M059J (cell line): Measurements from ENCODE around the gene HSD17B8. TPM values are rescaled to one million over a fixed set of nuclear protein-coding genes. Genes with fewer than 3 reads are reported as not detected.
A peak's percentile ranks its signal among the peaks of the same experiment; 100 is the strongest.

ENCODE experiments used
- DNase-seq: peaks from one replicate; pipeline ENCODE4 v3.0.0-alpha.2; 2012; ENCODE audit warnings: low read depth
- total RNA-seq: library from RNA; depleted of rRNA; stranded (reverse); fragments of >200 nt; shearing (Covaris generic); gene quantifications from 2 replicates; pipeline ENCODE4 v1.2.3, GENCODE V29; 2014

The HSD17B8 gene
- total RNA-seq, 1 experiment from 2014 or later, result 0.32 TPM

DNA sequence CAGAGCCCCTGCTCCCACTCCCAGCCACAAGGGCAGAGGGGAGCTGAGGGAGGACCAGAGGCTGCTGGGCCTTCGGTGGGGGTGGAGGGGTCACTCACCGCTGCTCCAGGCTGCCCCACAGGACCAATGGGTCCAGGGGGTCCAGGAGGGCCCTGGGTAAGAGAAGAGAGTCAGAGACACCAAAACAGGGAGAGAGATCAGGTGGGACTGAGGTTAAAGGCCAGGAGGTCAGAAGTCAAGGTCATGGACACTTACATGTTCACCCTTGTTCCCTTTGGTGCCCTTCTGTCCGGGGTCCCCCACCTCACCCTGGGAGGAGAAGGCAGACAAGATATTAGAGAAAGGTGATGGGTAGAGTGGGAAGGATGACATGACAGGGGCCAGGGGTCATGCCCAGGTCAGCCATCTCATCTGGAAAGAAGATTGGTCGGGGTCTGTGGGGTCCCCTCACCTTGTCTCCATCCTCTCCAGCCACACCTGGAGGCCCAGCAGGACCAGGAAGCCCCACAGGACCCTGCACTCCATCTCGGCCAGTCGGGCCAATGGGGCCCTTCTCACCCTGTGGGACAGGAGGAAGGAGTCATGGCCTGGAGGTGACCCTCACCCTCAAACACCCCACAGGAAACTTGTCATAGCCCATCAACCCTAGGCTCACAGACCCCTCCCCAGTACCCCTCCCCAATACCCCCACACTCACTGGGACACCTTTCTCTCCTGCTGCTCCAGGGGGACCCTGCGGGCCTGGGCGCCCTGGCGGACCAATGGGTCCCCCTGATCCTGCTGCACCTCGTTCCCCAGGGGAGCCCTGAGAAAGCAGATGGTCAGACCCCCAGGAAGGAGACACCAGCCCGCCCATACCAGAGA is 33.2 kb upstream of the HSD17B8 start:
- DNase-seq, result no peak

DNA sequence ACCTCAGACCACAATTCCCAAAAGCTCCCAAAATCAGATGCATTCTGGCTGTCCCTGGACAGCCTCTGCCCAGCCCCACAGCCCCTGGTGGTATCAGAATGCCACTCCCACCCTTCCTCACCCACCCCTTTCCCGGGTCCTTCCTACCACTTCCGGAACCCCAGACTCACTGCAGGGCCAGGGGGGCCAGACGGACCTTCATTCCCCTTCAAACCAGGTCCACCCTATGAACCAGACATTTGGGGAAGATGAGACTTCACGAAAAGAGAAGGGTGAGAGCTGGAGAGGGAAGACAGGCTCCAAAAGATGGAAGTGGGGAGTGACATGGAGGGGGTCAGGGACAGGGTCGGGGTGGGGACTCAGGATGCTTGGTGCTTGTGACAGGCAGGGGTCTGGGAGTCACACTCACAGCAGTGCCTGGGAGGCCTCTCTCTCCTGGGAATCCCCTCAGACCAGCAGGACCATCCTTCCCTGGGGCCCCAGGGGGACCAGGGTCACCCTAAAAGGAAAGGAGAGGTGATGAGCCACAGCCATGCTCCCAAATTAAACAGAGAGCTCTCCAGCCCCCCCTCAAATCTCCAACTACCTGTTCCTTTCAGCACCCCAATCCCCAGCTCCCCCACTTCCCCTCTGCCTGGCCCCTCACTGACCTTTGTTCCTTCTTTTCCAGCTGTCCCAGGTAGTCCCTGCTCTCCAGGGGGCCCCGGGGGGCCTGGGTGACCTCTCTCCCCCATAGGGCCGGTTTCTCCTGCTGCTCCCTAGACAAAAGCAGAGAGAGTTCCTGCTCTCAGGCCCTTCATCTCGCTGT is 32.4 kb upstream of the HSD17B8 start:
- no peak for DNase-seq

DNA sequence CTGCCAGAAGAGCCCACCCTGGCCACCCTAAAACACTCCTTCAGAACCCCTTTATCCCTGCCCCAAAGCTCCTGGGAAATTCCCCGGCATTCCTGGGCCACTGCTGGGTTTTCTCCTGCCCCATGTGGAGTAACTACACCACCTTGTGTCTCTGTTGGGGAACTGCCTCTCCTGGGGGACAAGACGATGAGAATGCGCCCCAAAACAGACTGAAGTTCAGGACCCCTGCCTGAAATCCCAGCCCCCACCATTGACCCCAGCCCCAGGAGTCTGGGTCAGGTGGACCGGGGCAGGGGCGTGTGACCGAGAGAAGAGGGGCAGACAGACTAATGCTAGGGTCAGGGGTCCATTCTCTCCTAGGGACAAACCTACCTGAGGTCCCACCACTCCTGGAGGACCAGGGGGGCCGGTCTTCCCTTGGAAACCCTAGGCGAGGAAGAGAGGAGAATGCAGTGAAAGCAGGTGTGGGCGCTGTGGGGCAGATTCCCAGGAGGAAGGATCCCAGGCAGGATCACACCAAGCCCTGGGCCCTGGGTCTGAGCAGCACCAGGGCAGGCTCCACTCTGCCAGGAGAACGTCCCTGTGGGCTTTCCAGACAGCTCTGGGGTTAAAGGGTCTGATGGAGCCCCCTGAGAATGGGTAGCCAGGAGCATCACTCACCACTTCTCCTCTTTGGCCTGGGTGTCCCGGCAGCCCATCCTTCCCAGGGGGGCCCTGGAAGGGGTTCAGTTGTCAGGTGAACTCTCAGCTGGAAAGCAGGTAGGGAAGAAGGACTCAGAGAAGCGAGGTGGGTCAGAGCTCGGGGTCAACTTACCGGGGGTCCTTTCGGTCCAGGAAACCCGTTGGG is 31.5 kb upstream of the HSD17B8 start:
- peak; percentile 65 for DNase-seq

DNA sequence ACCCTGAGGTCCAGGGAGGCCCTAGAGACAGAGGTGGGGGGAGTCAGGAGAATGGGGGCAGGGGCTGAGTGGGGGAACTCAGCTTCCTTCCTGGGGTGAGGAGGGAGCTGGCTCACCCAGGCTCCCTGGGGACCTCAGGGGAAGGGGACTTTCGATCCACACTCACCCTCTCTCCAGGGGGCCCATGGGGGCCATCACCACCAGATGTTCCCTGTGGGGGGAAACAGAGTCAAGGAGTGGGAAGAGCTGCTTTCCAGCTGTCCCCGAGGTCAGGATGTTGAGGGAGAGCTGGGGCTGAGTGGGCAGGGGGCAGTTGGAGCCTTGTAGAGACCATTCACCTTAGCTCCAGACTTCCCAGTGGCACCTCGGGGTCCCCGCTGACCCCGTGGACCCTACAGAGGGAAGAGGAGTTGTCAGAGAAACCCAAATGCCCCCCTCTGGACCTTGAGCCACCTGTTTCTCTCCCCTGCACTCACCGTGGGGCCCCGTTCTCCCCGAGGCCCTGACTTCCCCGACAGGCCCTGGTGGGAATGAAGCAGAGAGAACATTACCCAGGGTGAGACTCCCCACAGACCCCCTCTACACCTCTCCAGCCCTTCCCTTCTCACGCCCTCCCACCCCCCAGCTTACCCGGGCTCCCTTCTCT is 30.8 kb upstream of the HSD17B8 start:
- DNase-seq, result no peak

DNA sequence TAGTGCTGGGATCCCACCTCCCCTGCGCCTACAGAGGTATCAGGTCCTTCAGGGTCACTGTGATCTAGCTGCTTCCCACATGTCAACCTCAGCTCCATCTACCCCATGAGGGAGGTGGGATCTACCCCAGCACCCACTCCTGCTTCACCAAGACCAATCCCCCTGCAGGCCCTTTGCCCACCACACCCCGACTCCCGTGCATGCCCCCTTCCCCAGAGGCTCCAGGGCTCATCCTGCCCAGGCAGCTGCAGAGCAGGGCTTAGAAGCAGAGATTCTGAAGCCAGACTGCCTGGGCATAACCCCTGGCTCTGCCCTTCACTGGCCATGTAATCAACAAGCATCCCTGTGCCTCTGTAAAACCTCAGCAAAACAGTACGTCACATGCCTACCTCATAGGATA is 29.7 kb upstream of the HSD17B8 start:
- DNase-seq, result no peak

DNA sequence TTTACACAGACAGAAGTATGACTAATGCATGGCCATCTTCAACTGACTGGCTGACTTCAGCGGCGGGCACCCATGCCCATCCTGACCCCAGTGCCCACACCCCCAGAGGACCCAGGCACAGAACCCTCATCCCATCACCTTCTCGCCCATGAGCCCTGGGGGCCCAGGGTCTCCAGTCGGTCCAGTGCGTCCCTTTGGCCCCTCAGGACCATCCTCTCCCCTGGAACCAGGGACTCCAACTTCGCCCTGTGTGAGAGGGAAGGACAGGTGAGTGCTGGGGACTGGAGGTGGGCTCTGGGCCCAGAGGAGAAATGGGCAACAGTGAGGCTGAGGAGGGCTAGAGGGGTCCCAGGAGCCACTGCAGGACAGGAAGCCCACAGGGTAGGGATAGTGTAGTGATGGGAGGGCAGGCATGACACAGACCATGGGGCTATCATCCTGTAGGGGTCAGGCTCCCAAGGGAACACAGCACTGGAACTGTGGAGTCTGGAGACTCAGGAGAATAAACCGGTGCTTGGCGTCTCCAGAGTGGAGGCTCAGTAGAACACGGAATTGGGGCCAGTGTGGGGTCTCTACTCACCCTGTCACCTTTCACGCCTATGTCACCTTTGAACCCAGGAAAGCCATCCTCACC is 28.9 kb upstream of the HSD17B8 start:
- no peak for DNase-seq

DNA sequence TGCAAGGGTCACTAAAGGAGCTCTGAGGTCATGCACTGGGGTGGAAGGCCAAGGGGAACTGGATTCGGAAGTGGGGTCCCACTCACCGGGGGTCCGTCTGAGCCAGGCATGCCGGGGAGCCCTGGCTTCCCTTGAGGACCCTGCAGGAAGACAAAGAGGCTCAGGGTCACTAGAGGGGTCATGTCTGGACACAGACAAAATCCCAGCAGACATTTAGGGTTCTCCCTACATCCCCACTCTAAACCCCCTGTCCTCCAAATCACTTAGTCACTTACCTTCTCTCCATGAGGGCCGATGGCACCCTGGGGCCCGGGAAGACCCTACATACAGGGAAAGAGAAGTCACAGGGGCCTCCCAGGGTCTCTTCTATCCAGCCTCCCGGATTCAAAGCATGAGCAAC is 27.5 kb upstream of the HSD17B8 start:
- DNase-seq, result no peak

DNA sequence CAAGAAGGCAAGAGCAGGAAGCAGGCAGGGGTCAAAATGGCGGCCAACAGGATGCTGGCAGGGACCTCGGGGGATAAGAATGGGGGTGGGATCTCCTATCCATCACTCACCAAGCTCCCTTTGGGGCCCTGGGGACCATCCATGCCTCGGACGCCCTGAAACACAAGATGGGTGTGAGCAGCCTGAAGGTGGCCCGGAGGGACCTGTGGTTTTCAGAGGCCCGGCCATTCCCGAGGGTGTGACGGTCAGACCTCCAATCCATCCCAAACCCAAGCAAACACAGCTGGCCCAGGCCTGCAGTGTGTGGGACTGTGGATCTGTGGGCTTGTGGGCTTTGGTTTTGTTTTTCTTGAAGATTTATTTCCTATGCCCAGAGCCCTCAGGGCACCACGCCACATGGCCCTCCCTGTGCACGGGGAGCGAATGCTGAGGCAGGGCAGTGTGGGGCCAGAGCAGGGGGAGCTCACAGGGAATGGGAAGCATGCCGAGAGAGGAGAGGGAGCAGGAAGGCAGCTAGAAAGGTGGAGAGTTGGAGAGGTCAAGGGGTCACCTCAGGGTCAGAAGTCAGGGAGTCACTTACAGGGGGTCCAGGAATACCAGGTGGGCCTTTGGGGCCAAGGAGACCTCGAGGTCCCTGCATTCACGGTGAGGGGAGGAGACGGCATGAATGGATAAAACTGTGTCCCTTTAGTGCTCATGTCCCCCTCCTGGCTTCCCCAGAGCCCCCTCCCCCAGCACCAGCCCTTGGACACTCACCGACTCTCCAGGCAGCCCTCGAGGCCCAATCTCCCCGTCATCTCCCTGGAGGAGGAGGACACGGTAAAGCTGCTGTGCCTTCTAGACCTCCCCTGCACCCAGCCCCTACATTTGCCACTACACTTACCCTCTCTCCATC is 26.7 kb upstream of the HSD17B8 start:
- peak; percentile 40 for DNase-seq

DNA sequence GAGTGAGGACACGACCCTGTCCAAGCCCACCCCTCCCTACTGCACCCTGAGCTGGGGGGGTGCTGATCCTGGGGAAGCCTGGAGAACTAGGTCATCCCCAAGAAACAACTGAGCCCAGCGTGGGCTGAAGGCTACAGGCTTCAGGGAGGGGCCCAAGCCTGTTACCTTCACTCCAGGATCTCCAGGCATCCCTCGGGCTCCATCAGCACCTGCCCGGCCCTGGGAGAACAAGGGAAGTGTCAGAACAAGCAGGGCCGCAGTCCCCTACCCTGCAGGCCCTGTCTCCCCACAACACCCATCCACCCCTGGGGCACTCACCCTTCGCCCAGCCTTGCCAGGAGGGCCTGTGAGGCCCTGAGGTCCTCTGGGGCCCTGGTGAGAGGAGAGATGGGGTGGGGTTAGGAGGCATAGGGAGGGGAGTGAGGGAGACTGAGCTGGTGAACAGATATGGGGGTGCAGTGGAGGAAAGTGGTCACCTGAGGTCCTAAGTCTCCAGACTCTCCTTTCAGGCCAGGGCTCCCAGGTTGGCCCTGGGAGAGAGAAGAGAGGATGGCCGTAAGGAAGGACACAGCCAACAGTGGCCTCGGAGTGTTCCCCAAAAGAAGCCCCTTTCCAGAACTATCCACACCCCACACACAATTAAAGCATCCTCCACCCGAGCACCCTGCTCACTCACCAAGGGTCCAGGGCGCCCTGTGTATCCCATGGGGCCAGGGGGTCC is 25.5 kb upstream of the HSD17B8 start:
- no peak for DNase-seq

DNA sequence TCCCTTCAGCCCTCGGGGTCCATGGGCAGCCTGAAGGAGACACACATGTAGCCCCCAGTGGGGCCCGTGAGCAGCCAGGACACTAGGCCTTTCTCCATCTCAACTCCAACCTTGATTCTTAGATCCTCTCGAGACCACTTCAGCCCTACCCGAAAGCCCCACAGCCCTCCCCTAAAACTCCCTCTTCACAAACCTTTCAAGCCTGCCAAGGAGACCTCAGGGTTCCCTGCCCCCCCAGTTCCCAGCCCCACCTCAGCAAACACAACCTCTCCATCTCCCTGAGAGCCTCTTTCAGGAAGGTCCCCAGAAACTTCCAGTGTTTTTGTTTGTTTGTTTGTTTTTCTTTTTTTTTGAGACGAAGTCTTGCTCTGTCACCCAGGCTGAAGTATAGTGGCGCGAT is 23.3 kb upstream of the HSD17B8 start:
- DNase-seq, result no peak

DNA sequence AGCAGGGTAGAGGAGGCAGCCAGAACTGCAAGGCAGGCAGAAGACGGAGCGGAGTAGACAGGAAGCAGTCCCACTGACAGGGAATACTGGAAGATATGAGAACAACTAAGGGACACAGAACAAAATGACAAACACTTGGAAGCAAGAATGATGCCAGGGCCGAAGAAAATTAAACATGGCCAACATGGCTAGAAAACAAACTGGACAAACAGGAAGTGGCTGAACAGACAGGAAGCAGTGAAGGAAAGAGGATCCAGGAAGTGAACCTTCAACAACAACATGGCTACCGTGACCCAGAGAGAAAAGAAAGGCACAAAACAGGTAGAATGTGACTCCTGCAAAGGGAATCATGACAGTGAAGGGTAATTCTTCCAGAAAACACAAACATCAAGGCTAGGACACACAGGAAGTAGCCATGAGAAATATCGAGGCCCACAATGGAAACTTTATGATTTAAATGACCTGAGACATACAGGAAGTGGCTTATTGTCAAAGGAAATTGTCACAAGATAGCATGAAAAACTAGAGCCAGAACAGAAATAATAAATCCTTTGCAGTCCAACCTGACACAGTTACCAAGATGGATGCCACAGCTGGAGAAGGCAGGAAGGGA is 21.3 kb upstream of the HSD17B8 start:
- DNase-seq, result no peak

DNA sequence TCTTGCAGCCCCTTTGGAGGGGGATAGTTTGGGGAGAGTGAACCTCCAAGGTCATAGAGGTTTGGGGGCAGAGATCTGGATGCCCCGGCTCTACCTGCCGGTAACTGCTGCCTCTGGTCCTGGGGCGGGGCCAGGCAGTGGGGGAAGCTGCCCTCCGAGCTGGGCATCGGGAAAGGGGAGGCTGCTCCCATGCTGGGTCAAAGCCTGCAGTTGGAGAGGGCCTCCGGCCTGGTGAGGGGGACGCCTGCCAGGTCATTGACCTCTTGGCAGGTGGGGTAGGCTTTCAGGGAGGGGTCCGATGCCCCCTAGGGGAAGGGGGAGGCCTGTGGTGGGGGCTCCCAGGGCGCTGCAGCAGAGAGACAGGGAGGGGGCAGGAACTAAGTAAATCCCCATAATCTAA is 19.3 kb upstream of the HSD17B8 start:
- no peak for DNase-seq

DNA sequence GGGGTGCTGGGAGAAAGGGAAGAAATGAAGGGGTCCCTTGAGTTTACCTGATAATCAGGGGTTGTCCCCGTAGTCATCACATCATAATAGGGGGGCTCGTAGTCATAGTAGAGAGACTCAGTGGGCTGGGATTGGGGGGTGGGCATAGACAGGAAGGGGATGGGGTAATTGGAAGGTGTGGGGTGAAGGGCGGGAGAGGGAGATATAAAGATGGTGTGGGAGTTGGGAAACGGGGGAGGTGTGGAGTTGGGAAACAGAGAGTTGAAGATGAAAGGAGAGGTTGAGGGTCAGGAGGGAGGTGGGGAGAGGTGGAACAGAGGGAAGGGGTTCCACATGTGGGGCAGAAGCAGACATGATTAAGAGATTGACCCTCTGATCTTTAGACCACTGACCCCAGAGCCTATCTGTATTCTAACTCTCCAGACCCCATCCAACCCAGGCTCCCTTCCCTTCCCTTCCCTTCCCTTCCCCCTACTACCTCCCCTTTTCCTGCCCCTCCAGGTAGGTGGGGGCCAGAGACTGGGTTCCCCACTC is 18.7 kb upstream of the HSD17B8 start:
- DNase-seq, result no peak

DNA sequence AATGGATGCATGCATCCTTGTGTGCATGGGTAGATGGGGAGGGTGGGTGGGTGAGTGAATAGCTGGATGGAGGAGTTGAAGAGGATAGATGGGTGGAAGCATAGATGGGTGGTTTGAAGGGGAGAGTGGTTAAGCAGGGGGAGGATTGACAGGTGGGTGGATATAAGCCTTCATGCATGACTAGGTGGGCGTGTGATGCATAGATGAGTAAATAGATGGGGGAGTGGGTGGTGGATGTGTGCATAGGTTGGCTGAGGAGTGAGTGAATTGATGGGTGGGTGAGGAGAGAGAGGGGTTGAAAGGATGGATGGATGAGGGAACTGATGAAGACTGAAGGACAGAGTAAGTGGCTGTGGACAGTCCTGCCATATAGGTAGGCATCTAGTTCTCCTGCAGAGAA is 16.6 kb upstream of the HSD17B8 start:
- DNase-seq, result no peak

DNA sequence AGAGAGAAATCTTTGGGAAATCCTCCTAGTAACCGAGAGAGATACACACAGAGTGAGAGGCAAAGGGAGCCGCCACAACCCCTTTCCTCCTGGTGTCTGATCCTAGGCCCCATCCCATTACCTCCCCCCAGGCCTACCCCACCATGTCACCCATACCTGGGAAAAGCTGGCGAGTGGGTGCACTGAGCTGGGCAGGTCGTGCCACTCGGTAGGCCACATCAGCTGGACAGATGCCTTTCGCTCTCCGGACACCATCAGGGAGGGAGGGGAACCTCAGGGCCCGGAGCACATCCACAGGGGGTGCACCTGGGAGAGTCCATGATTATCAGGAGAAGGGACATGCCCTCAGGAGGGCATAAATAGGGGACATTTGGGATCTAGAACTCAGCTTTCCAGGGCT is 15.3 kb upstream of the HSD17B8 start:
- no peak for DNase-seq

DNA sequence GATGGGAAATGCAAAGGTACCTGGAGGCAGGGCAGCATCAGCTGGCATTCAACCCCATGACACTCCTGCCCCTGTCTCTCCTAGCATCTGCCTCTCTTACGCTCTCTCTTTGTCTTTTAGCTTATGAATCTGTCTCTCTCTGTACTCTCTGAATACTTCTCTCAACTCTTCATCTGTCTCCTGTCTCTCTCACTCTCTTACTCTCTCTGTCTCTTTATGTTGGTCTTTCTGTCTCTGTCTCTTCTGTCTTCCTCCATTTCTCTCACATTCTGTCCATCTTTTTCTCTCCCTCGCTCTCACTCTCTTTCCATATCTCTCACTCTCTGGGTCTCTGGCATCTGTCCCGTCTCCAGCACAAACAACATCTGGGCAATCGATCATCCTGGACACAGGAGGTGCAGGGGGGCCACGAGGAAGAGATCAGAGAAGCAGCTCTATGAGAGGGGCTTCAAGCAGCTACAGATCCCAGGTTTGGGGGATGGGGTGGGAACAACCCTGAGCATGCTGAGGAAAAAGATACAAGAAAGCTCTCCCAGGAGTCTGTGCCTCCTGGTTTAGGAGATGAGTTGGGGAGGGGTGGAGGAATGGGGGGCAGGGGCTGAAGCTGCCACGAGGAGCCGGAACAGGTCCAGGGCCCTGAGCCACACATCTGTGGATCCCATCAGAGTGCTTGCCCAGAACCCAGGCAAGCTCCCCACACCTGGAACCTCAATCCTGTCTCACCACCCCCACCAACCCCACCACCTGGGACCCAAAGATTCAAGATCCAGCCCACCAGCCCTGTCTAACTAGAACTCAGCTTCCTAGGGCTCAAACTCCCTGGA is 14.6 kb upstream of the HSD17B8 start:
- no peak for DNase-seq

DNA sequence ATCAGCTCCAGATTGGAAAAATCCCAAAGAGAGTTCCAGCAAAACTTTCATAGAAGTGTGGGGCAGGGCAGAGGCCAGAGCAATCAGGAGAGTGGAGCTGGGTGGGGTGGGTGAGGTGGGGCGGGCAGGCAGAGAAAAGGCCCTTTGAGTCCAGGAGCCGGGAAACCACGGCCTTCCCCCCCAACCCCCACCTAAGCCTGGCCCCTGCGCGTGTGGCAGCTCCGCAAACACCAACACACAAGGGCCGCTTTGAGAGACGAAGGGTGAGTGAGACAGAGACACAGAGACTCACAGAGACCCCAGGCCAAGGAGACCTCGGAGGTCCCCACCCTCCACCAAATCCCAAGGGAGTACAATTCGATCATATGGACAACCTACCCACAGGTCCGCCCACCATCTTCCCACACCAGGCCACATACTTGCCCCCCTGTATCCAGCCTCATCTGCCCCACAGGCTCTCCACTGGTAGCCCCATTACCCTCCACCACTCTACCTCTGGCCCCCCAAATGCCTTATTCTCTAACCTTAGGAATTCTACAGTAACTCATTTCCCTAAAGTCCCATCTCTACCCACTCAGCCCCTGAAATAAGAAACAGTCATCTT is 13.8 kb upstream of the HSD17B8 start:
- DNase-seq, result no peak
